Liver (tissue), 9 donors: ENCODE measurements around the gene SRCAP. TPM values are rescaled to one million over a fixed set of nuclear protein-coding genes. Genes with fewer than 3 reads are reported as not detected.

Experiments
- DNase-seq: peaks from one replicate; pipeline ENCODE4 v3.0.0-alpha.2; 2017; ENCODE audit warnings: low spot score
- H3K27ac ChIP-seq, 2 donors: one replicate each; pipeline ENCODE4 v1.7.0; 2013; ENCODE audit warnings: inconsistent platforms in 2 of 2, low read length in 2 of 2, control low read depth in 1 of 2, low read depth in 1 of 2, mild to moderate bottlenecking in 1 of 2
- H3K27me3 ChIP-seq, 4 donors: one replicate each; pipeline versions ENCODE4 v1.6.1 to v1.7.0; 2013; ENCODE audit warnings: low read length in 3 of 4, inconsistent platforms in 1 of 4, mild to moderate bottlenecking in 1 of 4, moderate library complexity in 1 of 4; ENCODE audit not compliant: control insufficient read depth in 4 of 4, insufficient read depth in 4 of 4
- H3K36me3 ChIP-seq, 4 donors: one replicate each; pipeline versions ENCODE4 v1.6.1 to v1.7.0; 2013; ENCODE audit warnings: low read length in 3 of 4, mild to moderate bottlenecking in 3 of 4, low read depth in 1 of 4, moderate library complexity in 1 of 4; ENCODE audit not compliant: control insufficient read depth in 4 of 4, insufficient read depth in 3 of 4
- H3K4me1 ChIP-seq, 4 donors: one replicate each; pipeline versions ENCODE4 v1.6.1 to v1.7.0; 2013; ENCODE audit warnings: low read length in 3 of 4, mild to moderate bottlenecking in 3 of 4, moderate library complexity in 1 of 4; ENCODE audit not compliant: control insufficient read depth in 4 of 4, insufficient read depth in 4 of 4
- H3K4me3 ChIP-seq, 3 donors: one replicate each; pipeline versions ENCODE4 v1.6.1 to v1.7.0; 2013; ENCODE audit warnings: low read length in 3 of 3, control low read depth in 1 of 3, low read depth in 1 of 3, mild to moderate bottlenecking in 1 of 3
- H3K9ac ChIP-seq, 2 donors: one replicate each; pipeline ENCODE4 v1.7.0; 2013; ENCODE audit warnings: low read length in 2 of 2, mild to moderate bottlenecking in 2 of 2, moderate library complexity in 2 of 2, control low read depth in 1 of 2, low read depth in 1 of 2
- H3K9me3 ChIP-seq, 4 donors: one replicate each; pipeline versions ENCODE4 v1.6.1 to v1.7.0; 2013; ENCODE audit warnings: low read length in 3 of 4; ENCODE audit not compliant: control insufficient read depth in 4 of 4
- EGR1 ChIP-seq, 2 donors: IDR thresholded peaks; 2 replicates each; pipeline ENCODE4 v1.6.1; 2016 to 2018; ENCODE audit warnings: antibody characterized with exemption in 2 of 2, low read depth in 2 of 2
- FOXA1 ChIP-seq: IDR thresholded peaks from 2 replicates; pipeline ENCODE4 v1.6.1; 2016; ENCODE audit warnings: antibody characterized with exemption
- FOXA2 ChIP-seq: IDR thresholded peaks from 2 replicates; pipeline ENCODE4 v1.6.1; 2016; ENCODE audit warnings: antibody characterized with exemption
- GABPA ChIP-seq, 2 donors: IDR thresholded peaks in 1 of 2; conservative IDR thresholded peaks in 1 of 2; 2 replicates each; pipeline ENCODE4 v1.6.1; 2016; ENCODE audit warnings: antibody characterized with exemption in 2 of 2, mild to moderate bottlenecking in 1 of 2, moderate library complexity in 1 of 2
- HNF4A ChIP-seq, 2 donors: conservative IDR thresholded peaks; 2 replicates each; pipeline ENCODE4 v1.6.1; 2016; ENCODE audit warnings: antibody characterized with exemption in 2 of 2, mild to moderate bottlenecking in 2 of 2
- HNF4G ChIP-seq: IDR thresholded peaks from 2 replicates; pipeline ENCODE4 v1.6.1; 2016; ENCODE audit warnings: antibody characterized with exemption
- JUND ChIP-seq, 2 donors: IDR thresholded peaks; 2 replicates each; pipeline ENCODE4 v1.6.1; 2016; ENCODE audit warnings: antibody characterized with exemption in 2 of 2
- NR2F2 ChIP-seq: IDR thresholded peaks from 2 replicates; pipeline ENCODE4 v1.6.1; 2016; ENCODE audit warnings: antibody characterized with exemption
- RAD21 ChIP-seq, 2 donors: IDR thresholded peaks; 2 replicates each; pipeline ENCODE4 v1.6.1; 2016; ENCODE audit warnings: antibody characterized with exemption in 2 of 2, mild to moderate bottlenecking in 2 of 2
- RXRA ChIP-seq, 2 donors: IDR thresholded peaks; 2 replicates each; pipeline ENCODE4 v1.6.1; 2017 to 2018; ENCODE audit warnings: antibody characterized with exemption in 2 of 2, mild to moderate bottlenecking in 1 of 2
- SP1 ChIP-seq: IDR thresholded peaks from 2 replicates; pipeline ENCODE4 v1.6.1; 2018; ENCODE audit warnings: antibody characterized with exemption, mild to moderate bottlenecking
- TAF1 ChIP-seq: conservative IDR thresholded peaks from 2 replicates; pipeline ENCODE4 v1.6.1; 2016; ENCODE audit warnings: antibody characterized with exemption, mild to moderate bottlenecking
- YY1 ChIP-seq: IDR thresholded peaks from 2 replicates; pipeline ENCODE4 v1.6.1; 2016; ENCODE audit warnings: antibody characterized with exemption, mild to moderate bottlenecking
- WGBS: extraction: QIAGEN DNeasy Blood & Tissue Kit; methylation state at CpG from one replicate; pipeline ENCODE4 v1.1.7; 2013; 5-methylcytosine and 5-hydroxymethylcytosine counted together
- polyA plus RNA-seq, 2 donors: library from polyadenylated mRNA; stranded (reverse) in 1 of 2; unstranded in 1 of 2; fragments of 200-250 nt in 1 of 2; fragments of >200 nt in 1 of 2; fragmentation: Nextera tagmentation in 1 of 2; extraction: Ambion mirVana in 1 of 2; gene quantifications; one replicate each; pipeline versions ENCODE4 v1.2.1 to v1.2.3, GENCODE V29; 2013 to 2015
- total RNA-seq, 2 donors: library from RNA; depleted of rRNA; stranded (reverse); fragments of >200 nt; gene quantifications; one replicate each; pipeline ENCODE4 v1.2.3, GENCODE V29; 2014
- TF ChIP-seq, protein P1 (sequence below): IDR thresholded peaks from 2 replicates; pipeline ENCODE4 v1.6.1; 2016; ENCODE audit warnings: antibody characterized with exemption
- TF ChIP-seq, protein P2 (sequence below): fragments of 150-350 bp; IDR thresholded peaks from 2 replicates; pipeline ENCODE4 v1.5.1; 2017; ENCODE audit warnings: improper control_type of control experiment, low read depth, low read length; ENCODE audit not compliant: missing input control
- TF ChIP-seq, protein P3 (sequence below): IDR thresholded peaks from 2 replicates; pipeline ENCODE4 v1.6.1; 2016; ENCODE audit warnings: antibody characterized with exemption, mild to moderate bottlenecking
- TF ChIP-seq, protein P4 (sequence below): IDR thresholded peaks from 2 replicates; pipeline ENCODE4 v1.6.1; 2016; ENCODE audit warnings: antibody characterized with exemption
- TF ChIP-seq, protein P5 (sequence below): IDR thresholded peaks from 2 replicates; pipeline ENCODE4 v1.6.1; 2016; ENCODE audit warnings: antibody characterized with exemption
- donor health status: healthy.
- donor health status: healthy.
- donor health status: healthy.
- donor health status: healthy.
- donor health status: healthy.

SRCAP gene
- total and polyA plus RNA-seq, 4 donors, result 7.6 to 27.7 (median 17.7) TPM

DNA sequence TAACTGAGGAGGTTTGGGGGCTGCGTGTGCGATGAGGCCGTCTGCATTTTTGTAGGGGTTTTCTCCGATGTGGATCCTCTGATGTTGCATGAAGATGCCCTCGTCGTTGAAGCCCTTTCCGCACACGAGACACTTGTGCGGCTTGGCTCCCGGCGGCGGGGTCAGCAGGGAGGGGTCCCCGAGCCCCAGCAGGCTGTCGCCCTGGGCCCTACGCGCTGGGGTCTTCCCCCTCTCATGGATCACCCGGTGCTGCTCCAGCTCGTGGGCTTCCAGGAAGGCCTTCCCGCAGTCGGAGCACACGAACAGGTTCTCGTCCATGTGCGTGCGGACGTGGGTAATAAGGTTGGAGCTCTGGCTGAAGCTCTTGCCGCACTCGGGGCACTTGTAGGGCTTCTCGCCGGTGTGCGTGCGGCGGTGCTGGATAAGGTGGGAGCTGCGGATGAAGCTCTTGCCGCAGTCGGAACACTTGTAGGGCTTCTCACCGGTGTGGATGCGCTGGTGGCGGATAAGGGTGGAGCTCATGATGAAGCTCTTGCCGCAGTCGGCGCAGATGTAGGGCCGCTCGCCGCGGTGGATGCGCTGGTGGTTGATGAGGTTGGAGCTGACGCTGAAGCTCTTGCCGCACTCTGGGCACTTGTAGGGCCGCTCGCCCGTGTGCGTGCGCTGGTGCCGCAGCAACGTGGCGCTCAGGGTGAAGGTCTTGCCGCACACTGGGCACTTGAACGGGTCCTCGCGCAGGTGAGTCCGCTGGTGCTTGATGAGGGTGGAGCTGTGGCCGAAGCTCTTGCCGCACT is 83.7 kb downstream of the SRCAP start:
- Histone ChIP-seq H3K27me3 (no peaks in the 10 kb centered on the region), H3K4me3 (no peak overlapping the region), H3K9me3 (no peaks in the 10 kb centered on the region), H3K4me1 (peaks cover 5 to 19% (median 9%) of the 10 kb centered on the region in 4 donors), H3K36me3 (peaks cover 0 to 17% (median 4%) of the 10 kb centered on the region in 4 donors), H3K27ac (no peak overlapping the region), H3K9ac (no peak overlapping the region)
- no peak for TF ChIP-seq RXRA (IDR thresholded peaks at IDR 0.05)
- no peak for TF ChIP-seq NR2F2
- WGBS, result 97% methylated on average over 63 of the region's 63 CpGs
- no peak for DNase-seq

DNA sequence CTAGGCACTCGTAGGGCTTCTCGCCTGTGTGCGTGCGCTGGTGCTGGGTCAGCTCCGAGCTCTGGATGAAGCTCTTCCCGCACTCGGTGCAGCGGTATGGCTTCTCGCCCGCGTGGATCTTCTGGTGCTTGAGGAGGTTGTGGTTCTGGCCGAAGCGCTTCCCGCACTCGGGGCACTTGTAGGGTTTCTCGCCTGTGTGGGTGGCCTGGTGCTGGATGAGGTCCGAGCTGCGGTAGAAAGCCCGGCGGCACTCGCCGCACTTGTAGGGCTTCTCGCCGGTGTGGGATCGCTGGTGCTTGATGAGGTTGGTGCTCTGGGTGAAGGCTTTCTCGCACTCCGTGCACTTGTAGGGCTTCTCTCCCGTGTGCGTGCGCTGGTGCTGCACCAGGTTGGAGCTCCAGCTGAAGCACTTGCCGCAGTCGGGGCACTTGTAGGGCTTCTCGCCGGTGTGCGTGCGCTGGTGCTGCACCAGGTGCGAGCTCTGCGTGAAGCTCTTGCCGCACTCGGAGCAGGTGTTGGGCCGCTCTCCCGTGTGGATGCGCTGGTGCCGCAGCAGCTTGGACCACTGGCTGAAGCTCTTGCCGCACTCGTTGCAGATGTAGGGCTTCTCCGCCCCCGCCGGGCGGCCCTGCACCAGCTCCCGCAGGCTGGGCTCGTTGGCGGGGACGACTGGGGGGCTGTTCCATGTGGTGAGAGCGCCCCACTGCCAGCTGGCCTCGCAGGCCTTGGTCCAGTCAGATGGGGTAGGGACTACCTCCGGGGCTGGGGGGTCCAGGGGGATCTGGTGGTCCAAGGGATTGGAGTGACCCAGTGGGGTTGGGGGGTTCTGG is 84.5 kb downstream of the SRCAP start:
- Histone ChIP-seq H3K9ac (no peak overlapping the region), H3K9me3 (no peaks in the 10 kb centered on the region), H3K36me3 (peaks cover 0 to 17% (median 4%) of the 10 kb centered on the region in 4 donors), H3K4me1 (peaks cover 5 to 20% (median 11%) of the 10 kb centered on the region in 4 donors), H3K4me3 (no peak overlapping the region), H3K27ac (no peak overlapping the region), H3K27me3 (no peaks in the 10 kb centered on the region)
- no peak for TF ChIP-seq YY1
- TF ChIP-seq SP1, result no peak
- TF ChIP-seq EGR1 (IDR thresholded peaks at IDR 0.05; ENCODE audit: low read depth in 2 of 2), result no peak
- TF ChIP-seq, protein P1, sequence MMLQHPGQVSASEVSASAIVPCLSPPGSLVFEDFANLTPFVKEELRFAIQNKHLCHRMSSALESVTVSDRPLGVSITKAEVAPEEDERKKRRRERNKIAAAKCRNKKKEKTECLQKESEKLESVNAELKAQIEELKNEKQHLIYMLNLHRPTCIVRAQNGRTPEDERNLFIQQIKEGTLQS, result no peak
- DNase-seq, result no peak
- WGBS, result 97% methylated on average over 57 of the region's 57 CpGs

DNA sequence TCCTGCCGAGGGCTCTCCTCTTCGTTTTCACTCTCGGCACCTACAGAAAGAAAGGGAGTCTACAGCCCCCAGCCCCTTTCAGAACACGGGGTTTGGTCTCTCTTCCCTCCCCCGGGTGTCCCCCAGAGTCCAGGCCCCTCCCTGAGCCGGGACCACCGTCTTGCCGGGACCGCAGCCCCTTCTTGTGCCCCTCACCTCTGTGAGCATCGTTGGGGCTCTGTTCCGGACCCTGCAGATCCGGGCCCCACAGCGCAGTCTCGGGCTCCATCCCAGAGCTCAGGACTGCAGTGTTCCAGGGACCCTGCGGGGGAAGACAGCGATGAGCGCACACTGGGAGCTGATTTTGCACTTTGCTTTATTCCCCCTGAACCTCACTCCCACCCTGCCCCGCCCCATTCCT is 85.2 kb downstream of the SRCAP start:
- Histone ChIP-seq H3K9me3 (no peaks in the 10 kb centered on the region), H3K4me1 (peaks cover 5 to 20% (median 11%) of the 10 kb centered on the region in 4 donors), H3K27me3 (no peaks in the 10 kb centered on the region), H3K9ac (no peak overlapping the region), H3K27ac (no peak overlapping the region), H3K36me3 (peaks cover 0 to 17% (median 4%) of the 10 kb centered on the region in 4 donors), H3K4me3 (no peak overlapping the region)
- DNase-seq, result no peak
- WGBS, result 93% methylated on average over 18 of the region's 18 CpGs
- TF ChIP-seq, protein P2, sequence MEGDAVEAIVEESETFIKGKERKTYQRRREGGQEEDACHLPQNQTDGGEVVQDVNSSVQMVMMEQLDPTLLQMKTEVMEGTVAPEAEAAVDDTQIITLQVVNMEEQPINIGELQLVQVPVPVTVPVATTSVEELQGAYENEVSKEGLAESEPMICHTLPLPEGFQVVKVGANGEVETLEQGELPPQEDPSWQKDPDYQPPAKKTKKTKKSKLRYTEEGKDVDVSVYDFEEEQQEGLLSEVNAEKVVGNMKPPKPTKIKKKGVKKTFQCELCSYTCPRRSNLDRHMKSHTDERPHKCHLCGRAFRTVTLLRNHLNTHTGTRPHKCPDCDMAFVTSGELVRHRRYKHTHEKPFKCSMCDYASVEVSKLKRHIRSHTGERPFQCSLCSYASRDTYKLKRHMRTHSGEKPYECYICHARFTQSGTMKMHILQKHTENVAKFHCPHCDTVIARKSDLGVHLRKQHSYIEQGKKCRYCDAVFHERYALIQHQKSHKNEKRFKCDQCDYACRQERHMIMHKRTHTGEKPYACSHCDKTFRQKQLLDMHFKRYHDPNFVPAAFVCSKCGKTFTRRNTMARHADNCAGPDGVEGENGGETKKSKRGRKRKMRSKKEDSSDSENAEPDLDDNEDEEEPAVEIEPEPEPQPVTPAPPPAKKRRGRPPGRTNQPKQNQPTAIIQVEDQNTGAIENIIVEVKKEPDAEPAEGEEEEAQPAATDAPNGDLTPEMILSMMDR, result no peak
- no peak for TF ChIP-seq HNF4G
- TF ChIP-seq, protein P3, sequence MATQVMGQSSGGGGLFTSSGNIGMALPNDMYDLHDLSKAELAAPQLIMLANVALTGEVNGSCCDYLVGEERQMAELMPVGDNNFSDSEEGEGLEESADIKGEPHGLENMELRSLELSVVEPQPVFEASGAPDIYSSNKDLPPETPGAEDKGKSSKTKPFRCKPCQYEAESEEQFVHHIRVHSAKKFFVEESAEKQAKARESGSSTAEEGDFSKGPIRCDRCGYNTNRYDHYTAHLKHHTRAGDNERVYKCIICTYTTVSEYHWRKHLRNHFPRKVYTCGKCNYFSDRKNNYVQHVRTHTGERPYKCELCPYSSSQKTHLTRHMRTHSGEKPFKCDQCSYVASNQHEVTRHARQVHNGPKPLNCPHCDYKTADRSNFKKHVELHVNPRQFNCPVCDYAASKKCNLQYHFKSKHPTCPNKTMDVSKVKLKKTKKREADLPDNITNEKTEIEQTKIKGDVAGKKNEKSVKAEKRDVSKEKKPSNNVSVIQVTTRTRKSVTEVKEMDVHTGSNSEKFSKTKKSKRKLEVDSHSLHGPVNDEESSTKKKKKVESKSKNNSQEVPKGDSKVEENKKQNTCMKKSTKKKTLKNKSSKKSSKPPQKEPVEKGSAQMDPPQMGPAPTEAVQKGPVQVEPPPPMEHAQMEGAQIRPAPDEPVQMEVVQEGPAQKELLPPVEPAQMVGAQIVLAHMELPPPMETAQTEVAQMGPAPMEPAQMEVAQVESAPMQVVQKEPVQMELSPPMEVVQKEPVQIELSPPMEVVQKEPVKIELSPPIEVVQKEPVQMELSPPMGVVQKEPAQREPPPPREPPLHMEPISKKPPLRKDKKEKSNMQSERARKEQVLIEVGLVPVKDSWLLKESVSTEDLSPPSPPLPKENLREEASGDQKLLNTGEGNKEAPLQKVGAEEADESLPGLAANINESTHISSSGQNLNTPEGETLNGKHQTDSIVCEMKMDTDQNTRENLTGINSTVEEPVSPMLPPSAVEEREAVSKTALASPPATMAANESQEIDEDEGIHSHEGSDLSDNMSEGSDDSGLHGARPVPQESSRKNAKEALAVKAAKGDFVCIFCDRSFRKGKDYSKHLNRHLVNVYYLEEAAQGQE, result no peak
- TF ChIP-seq, protein P4, sequence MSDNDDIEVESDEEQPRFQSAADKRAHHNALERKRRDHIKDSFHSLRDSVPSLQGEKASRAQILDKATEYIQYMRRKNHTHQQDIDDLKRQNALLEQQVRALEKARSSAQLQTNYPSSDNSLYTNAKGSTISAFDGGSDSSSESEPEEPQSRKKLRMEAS, result no peak
- no peak for TF ChIP-seq FOXA2
- TF ChIP-seq YY1, result no peak
- no peak for TF ChIP-seq JUND (IDR thresholded peaks at IDR 0.05)
- TF ChIP-seq TAF1, result no peak
- TF ChIP-seq NR2F2, result no peak
- no peak for TF ChIP-seq SP1
- TF ChIP-seq EGR1 (IDR thresholded peaks at IDR 0.05; ENCODE audit: low read depth in 2 of 2), result no peak
- TF ChIP-seq, protein P5, sequence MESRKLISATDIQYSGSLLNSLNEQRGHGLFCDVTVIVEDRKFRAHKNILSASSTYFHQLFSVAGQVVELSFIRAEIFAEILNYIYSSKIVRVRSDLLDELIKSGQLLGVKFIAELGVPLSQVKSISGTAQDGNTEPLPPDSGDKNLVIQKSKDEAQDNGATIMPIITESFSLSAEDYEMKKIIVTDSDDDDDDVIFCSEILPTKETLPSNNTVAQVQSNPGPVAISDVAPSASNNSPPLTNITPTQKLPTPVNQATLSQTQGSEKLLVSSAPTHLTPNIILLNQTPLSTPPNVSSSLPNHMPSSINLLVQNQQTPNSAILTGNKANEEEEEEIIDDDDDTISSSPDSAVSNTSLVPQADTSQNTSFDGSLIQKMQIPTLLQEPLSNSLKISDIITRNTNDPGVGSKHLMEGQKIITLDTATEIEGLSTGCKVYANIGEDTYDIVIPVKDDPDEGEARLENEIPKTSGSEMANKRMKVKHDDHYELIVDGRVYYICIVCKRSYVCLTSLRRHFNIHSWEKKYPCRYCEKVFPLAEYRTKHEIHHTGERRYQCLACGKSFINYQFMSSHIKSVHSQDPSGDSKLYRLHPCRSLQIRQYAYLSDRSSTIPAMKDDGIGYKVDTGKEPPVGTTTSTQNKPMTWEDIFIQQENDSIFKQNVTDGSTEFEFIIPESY, result no peak
- TF ChIP-seq RAD21 (IDR thresholded peaks at IDR 0.05), result no peak
- TF ChIP-seq FOXA1, result no peak
- no peak for TF ChIP-seq HNF4A (conservative IDR thresholded peaks at IDR 0.05)
- TF ChIP-seq, protein P1, result no peak
- TF ChIP-seq GABPA (IDR thresholded peaks at IDR 0.05 in 1 of 2, conservative IDR thresholded peaks at IDR 0.05 in 1 of 2), result no peak
